Ishikawa (cell line): Measurements from ENCODE around the gene MINDY4B.
A peak's percentile ranks its signal among the peaks of the same experiment; 100 is the strongest.

Source experiments
- MAX ChIP-seq: IDR thresholded peaks from 2 replicates; pipeline ENCODE4 v1.6.1; 2012
- NFIC ChIP-seq: IDR thresholded peaks from 2 replicates; pipeline ENCODE4 v1.6.1; 2012
- RAD21 ChIP-seq: IDR thresholded peaks from 2 replicates; pipeline ENCODE4 v1.6.1; 2012; ENCODE audit warnings: low read depth
- TEAD4 ChIP-seq: IDR thresholded peaks from 2 replicates; pipeline ENCODE4 v1.6.1; 2012

GRCh38 chr3:150925751-150926201 is 20.5 kb upstream of the MINDY4B start:
- TF ChIP-seq RAD21 (peak; percentile 82), MAX (no peak), TEAD4 (no peak), NFIC (no peak)
